ENCODE data around the gene CHRND. TPM values are rescaled to one million over a fixed set of nuclear protein-coding genes. Genes with fewer than 3 reads are reported as not detected.
"Not testable (repeated sequence)": the region's sequence is repeated elsewhere in the genome, so short reads cannot be mapped to it uniquely, and the experiment has no call there.

CHRND gene
- polyA plus RNA-seq, 12 donors = 67.6 to 182 (median 131) TPM; not detected in 1

DNA sequence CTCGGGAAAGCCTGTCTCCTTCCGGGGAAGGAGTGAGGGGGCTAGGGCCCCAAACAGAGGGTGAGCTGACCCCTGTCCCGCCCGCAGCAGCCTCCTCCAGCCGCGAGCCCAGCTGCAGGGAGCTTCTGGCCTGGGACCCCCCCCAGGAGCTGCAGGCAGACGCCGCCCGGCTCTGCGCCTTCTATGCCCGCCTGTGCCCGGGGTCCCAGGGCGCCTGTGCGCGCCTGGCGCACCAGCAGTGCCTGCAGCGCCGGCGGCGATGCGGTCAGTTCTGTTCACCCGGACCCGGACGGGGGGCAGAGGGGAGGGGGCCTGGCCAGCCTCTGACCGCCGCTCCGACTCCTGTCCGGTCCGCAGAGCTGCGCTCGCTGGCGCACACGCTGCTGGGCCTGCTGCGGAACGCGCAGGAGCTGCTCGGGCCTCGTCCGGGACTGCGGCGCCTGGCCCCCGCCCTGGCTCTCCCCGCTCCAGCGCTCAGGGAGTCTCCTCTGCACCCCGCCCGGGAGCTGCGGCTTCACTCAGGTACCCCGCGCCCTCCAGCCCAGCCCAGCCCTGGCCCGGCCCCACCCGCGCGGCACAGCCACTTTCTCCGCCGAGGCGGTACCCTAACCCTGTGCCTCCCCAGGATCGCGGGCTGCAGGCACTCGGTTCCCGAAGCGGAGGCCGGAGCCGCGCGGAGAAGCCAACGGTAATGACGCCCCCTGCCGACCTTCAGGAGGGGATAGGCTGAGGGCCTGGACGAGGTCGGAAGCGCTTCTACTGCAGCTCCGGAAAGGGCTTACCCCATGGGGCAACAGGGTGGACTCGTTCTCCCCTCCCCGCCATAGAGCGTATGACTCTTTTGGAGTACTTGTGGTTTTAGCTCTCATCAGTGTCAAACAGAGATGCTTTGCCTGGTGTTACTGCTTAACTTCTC, 2.0 kb upstream of the CHRND start:
- DNase-seq = no peak

DNA sequence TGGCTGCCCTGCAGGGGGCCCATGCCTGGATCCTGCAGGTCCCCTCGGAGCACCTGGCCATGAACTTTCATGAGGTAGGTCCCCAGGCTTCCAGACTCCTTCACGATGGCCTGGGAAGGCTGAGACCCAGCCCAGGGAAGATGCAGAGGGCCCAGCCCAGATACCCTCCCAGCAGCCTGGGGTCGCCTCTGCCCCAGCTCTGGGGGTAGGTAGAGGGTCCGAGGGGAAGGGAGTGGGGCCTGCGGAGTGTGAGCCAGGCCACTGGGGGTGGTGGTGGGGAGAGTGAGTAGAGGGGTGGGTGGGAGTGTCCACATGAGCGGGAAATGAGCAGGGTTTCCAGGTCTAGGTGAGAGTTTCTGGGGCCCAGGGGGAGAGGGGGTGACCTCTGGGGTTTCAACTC, 1.2 kb upstream of the CHRND start:
- DNase-seq = no peak

DNA sequence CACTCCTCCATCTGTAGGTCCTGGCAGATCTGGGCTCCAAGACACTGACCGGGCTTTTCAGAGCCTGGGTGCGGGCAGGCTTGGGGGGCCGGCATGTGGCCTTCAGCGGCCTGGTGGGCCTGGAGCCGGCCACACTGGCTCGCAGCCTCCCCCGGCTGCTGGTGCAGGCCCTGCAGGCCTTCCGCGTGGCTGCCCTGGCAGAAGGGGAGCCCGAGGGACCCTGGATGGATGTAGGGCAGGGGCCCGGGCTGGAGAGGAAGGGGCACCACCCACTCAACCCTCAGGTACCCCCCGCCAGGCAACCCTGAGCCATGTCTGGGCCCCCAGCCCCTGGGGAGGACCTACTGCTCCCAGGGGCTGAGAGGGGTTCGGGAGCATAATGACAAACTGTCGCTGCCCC, 761 bp upstream of the CHRND start:
- DNase-seq = no peak

DNA sequence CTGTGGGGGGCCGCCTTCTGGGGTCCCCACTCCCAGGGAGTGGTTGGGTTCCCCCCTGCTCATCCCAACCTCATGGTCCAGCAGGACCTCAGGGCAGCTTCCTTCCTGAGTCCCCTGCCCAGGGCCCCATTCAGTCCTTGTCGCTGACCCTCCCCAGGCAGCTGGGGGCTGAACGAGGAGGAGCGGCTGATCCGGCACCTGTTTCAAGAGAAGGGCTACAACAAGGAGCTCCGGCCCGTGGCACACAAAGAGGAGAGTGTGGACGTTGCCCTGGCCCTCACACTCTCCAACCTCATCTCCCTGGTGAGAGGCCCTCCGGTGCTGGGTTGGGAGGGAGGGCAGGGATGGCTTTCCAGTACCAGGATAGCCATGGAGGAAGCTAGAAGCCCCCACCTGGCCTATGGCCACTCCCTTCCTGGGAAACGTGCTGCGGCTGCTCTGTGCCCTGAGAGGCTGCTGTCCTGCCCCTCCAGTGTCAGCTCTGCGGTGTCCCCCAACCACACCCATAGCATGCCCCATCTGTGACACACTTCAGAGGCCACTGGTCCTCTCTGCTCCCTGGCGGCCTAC, 497 bp downstream of the CHRND start:
- DNase-seq = no peak

DNA sequence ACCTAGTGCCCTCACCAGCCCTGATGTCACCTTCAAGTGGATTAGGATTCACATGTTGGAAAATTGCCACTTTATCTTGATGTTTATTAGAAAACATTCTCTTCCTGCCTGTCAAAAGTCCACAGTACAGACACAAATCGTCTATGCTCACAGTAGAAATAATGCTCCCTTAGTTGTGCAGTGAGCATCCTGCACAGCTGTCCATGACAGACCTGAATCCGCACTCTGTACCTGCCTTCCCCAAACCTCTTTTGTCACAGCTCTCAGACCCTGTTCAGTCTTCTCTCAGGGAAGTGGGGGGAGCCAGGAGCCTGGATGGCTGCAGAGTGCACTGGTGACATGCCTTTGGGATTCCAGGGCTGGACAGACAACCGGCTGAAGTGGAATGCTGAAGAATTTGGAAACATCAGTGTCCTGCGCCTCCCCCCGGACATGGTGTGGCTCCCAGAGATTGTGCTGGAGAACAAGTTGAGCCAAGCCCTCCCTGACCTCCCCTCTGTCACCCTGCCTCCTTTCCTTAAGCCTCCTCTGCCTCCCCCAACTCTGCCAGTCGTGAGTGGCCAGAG, 2.0 kb downstream of the CHRND start:
- DNase-seq = no peak

DNA sequence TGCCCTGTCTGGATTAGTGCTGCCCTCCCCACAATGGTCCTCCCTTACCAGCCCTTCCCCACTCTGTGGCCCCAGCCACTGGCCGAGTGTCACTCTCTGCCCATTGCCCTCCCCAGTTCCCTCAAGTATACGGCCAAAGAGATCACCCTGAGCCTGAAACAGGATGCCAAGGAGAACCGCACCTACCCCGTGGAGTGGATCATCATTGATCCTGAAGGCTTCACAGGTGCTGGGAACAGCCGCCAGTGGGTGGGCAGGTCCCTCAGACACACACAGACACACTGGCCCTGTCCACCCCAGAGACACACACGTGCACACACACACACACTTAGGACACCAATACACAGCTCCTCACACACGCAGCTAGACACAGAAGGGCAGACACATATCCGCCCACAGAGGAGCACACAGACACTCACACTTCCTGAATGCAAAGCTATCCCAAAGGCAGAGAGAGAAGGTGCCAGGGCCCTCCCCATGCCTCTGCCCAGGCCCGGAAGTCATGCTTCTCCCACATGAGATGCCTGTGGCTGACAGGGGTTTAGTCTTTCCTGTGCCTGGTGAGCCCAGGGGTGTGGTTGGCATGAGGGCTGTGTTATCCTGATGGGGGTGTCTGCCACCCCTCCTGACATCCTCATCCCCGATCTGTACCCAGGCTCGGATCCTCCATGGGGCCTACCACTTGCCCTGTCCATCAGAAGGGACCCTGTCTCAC, 2.9 kb downstream of the CHRND start:
- no peak for DNase-seq

DNA sequence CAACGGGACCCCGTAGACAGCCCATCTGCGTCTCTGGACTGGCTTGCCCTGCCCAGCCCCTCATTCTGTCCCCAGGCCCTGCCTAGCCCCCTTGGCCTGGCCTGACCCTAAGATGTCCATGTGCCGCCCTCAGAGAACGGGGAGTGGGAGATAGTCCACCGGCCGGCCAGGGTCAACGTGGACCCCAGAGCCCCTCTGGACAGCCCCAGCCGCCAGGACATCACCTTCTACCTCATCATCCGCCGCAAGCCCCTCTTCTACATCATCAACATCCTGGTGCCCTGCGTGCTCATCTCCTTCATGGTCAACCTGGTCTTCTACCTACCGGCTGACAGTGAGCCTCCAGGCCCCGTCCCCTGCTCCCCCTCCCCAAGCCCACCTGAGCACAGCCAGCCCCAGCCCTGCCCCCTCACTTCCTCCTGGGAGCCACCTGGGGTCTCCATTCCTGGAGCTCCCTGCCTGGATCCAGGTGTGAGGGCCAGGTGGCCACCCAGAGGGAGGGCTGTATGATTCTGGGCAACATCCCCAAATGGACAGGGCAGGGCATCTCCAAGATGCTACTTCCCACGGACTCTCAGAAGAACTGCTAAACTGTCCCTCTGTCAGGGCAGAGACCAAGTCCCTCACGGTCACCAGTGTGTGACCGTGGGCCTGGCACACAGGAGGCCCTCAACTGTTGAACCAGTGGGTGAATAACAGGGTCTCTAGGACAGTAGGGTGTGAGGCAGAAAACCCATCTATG, 4.0 kb downstream of the CHRND start:
- DNase-seq = no peak

DNA sequence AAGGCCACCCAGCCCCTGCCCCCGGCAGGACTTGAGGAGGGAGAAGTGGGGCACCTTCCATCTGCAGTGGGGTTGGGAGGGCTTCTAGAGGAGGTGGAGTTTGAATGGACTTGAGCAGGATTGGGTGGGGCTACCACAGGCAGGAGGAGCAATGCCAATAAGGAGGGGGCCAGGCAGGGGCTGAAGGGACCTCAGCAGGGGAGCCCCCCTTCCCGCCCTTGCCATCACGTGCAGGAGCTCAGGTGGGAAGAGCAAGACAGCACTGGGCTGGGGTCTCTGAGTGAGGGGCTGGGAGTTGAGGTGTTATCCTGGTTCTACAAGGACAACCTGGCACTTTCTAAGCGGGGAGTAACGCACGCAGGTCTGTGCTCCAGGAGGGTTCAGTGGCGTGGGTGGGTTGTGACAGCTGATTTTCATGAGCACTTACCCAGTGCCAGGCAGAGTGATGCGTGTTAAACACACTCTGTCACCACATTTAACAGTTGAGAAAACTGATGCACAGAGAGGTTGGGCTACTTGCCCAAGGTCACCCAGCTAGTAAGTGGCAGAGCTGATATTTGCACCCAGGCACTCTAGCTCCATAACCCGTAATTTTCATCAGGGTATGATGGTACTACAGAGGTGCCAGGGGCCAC, 4.8 kb downstream of the CHRND start:
- no peak for DNase-seq

DNA sequence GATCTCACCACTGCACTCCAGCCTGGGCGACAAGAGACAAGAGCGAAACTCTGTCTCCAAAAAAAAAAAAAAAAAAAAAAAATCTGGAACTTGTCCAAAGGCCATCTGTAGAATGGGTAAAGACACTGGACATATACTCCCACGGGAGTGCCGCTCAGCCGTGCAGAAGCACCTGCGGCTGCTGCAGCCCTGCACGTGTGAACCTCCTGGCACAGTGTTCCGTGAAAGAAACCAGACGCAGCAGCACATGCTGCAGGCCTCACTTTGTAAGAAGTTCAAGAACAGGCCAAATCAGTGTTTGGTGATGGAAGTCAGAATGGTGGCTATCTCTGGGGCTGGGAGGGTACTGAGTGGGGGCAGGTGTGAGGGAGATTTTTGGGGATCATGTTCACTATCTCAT, 6.5 kb downstream of the CHRND start:
- no peak for DNase-seq

DNA sequence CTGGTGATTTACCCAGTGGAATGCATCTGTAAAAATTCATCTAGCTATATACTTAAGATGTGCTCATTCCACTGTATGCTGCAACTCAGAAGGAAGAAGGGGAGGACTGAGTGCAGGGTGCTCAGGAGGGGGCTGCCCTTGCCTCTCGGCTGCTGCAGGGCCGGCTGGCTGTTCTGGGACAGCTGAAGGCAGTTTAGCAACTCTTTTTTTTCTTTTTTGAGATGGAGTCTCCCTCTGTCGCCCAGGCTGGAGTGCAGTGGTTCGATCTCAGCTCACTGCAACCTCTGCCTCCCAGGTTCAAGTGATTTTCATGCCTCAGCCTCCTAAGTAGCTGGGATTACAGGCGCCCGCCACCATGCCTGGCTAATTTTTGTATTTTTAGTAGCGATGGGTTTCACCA, 6.9 kb downstream of the CHRND start:
- DNase-seq = not testable (repeated sequence)

DNA sequence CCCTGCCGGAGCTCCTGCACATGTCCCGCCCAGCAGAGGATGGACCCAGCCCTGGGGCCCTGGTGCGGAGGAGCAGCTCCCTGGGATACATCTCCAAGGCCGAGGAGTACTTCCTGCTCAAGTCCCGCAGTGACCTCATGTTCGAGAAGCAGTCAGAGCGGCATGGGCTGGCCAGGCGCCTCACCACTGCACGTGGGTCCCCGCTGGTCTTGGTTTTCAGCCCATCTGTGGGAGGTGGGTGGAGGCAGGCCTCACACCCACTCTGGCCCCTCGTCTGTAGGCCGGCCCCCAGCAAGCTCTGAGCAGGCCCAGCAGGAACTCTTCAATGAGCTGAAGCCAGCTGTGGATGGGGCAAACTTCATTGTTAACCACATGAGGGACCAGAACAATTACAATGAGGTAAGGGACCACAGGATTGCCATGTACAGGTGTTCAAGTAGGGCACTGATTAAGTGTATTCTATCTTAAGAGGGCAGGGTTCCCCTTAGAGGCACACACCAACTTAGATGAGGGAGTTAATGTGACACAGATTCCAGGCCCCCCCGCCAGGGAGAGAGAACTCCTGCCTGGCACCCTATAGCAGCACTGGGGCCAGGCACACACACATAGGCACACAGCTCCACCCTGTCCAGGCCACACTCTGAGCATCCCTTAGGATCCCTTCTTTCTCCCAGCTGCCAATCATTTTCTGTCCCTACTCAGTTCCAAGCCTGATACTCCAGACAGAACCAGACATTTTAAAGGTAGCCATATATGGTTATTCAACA, 8.2 kb downstream of the CHRND start:
- DNase-seq = no peak

DNA sequence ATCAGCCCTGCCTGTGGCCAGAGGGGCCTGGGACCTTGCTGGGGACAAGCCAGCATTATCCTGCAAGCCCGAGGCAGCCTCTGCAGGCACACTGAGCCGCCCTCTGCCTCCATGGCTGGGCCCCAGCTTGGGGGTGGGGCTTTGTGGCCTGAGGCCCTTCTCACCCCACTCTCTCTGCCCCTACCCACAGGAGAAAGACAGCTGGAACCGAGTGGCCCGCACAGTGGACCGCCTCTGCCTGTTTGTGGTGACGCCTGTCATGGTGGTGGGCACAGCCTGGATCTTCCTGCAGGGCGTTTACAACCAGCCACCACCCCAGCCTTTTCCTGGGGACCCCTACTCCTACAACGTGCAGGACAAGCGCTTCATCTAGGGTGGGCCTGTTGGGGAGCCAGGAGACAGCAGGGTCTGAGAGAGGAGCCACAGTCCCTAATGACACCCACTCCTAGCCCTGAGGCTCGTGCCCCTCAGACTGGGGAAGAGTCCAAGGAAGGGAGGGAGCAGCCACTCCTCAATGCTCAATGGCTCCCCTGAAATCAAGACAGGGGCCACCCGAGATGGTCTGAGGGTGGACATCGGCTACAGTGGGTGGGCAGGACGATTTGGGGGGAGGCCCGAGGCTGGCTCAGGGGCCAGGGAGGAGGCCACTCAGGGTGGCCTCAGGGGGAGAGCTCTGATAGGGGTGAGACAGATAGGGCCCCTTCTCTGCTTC, 9.1 kb downstream of the CHRND start:
- DNase-seq = no peak

DNA sequence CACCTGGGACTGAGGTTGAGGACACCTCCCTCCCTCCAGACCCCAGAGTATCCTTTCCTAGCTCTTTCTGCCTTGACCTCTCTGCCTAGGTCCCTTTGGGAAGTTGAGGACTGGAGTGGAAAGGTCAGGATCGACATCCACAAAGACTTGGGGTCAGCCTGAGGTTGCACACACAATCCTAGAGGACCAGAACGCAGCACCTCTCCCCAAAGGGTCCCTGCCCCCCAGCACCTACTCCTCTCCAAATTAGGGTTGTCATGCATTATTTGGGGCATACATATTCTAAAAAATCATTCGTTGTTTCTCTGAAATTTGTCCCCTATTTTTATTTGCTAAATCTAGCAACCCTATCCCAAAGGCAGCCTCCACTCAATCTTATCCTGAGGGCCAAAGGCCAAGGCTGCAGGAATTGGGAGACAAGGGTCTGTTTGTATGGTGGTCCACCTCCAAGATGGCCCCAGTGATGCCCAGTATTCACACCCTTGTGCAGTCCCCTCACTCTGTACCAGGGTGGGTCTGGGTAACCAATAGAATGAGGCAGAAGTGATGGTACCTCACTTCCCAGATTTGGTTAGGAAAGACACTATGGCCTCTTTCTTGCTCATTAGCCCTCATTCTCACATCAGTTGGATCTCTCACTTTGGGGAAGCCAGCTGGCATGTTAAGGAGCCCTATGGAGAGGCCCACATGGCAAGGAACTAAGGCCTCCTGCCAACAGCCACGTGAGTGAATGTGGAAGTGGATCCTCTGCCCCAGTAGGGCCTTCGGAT, 10.0 kb downstream of the CHRND start:
- DNase-seq = no peak

DNA sequence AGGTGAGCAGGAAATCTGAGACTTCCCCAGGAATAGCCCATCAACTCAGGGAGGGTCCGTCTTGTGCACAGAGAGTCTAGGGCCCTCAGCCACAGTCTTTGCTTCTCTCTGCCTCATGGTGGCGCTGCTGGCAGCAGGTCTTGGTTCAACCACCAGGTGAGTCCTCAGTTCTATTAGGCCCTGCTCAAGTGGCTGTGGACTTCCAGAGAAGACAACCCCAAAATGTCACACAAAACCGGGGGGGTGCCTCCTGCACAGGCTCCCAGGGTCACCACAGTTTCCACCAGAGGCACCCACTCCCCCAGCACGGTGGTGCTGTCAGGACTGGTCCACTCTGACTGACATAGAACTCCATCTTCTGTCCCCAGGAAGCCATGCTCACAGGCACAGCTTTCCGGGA, 11.1 kb downstream of the CHRND start:
- DNase-seq = no peak

DNA sequence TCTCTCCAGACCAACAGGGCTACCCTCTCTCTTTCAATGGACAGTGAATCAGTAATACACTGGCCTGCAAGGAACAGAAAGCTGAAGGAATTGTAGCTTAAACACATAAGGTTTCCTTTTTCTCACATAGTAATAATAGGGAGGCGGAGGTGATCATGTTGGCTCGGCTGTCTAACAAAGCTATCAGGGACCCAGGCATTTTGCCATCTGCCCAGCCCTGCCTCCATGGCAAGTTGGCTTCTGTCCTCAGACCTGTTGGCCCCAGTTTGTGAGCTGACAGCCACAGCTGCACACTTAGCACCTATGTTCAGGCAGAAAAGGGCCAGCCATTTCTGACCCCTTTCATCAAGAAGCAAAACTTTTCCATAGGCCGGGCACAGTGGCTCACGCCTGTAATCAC, 11.5 kb downstream of the CHRND start:
- DNase-seq = no peak

DNA sequence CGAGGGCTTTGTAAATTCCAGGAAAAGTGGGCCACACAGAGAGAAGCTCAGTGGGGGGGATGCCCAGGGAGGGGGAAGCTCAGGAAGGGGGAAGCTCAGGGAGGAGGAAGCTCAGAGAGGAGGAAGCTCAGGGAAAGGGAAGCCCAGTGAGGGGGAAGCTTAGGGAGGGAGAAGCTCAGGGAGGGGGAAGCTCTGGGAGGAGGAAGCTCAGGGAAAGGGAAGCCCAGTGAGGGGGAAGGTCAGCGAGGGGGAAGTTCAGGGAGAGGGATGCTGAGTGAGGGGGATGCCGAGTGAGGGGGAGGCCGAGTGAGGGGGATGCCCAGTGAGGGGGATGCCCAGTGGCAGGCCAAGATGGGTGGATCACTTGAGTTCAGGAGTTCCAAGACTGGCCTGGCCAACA, 12.7 kb downstream of the CHRND start:
- DNase-seq = no peak

DNA sequence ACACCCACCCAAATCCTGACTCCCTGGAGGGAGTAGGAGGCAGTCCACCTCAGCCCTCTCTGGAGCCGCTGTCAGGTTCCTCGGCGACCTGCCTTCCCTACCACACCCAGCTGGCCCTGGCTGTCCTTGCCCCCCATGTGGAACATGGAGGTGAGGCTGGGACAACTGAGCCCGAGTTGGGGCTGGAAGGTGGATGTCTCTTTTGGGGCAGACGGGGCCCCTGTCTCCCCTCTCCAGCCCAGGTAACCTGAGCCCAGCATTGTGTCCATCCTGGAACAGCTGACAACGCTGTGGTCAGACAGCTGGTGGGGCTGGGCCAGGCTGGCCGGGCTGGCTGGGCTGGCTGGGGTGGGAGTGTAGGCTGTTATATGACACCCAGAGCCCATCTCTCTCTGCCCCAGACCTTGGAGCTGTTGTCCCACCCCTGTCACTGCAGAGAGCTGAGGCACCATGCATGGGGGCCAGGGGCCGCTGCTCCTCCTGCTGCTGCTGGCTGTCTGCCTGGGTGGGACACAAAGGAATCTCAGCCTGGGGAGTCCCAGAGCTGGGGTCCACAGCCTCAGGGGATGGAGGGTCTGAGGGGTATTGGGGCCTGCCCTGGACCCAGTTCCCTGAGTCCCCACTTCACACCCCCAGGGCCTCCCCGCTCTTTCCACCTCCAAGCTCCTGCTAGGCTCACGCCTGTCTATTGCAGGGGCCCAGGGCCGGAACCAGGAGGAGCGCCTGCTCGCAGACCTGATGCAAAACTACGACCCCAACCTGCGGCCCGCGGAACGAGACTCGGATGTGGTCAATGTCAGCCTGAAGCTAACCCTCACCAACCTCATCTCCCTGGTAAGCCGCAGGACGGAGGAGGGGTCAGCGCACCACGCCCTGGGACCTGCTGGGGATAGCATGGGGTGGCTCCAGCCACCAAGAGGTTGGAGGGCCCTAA, 13.6 kb downstream of the CHRND start, which contains the start of gene CHRNG:
CHRNG (plus strand) TSS at position 395 of the 934 bp plus-strand sequence; CDS start at position 451, 56 bp downstream.
- DNase-seq = no peak
